ENCODE data around the gene ATP6V1C2. TPM values are rescaled to one million over a fixed set of nuclear protein-coding genes. Genes with fewer than 3 reads are reported as not detected.

The ATP6V1C2 gene
- total and polyA plus RNA-seq, 2 of the 4 experiments (the other 2 are of a cell fraction) = not detected

GRCh38 chr2:10780491-10780820 is 59.0 kb downstream of the ATP6V1C2 start:
- dilution Hi-C loops (cut with HindIII; ENCODE audit: low sequenced_read_pairs, unreplicated experiment) = no loop called here

More at GRCh38 chr2:10780491-10780820, 59.0 kb downstream of the ATP6V1C2 start:
- Histone ChIP-seq H2AFZ (replicated peaks; ENCODE audit: low read length, poor library complexity) (no peak overlapping the region), H3K9me1 (ENCODE audit: insufficient read depth, low read length) (peaks cover 4% of the 10 kb centered on the region; the same call in 1 of the 2 replicates), H3K18ac (ENCODE audit: low read depth, low read length) (no peak overlapping the region), H4K20me1 (ENCODE audit: insufficient read depth, low read length) (peaks cover 6% of the 10 kb centered on the region), H3K36me3 (ENCODE audit: control insufficient read depth, insufficient read depth, low read length) (peaks cover 32% of the 10 kb centered on the region), H3K79me1 (ENCODE audit: low read depth in 1 of 2, low read length in 2 of 2) (peaks cover 5 to 15% of the 10 kb centered on the region in 2 experiments), H3K4me3 (ENCODE audit: insufficient read depth, low read depth, low read length) (no peak overlapping the region), H2BK20ac (ENCODE audit: low read depth, low read length) (no peak overlapping the region), H2BK15ac (ENCODE audit: low read depth, low read length) (no peak overlapping the region), H3K4ac (ENCODE audit: low read depth, low read length) (no peak overlapping the region), H3K56ac (ENCODE audit: extremely low read depth, insufficient read depth, low read length) (no peak overlapping the region), H3K27ac (ENCODE audit: insufficient read depth, low read length) (no peak overlapping the region), H2BK5ac (ENCODE audit: low read depth, low read length, poor library complexity, severe bottlenecking) (no peak overlapping the region), H3K27me3 (ENCODE audit: control insufficient read depth, insufficient read depth, low read length) (no peaks in the 10 kb centered on the region), H4K5ac (ENCODE audit: low read depth, low read length) (no peak overlapping the region), H3K9me3 (ENCODE audit: control insufficient read depth, insufficient read depth, low read length) (no peaks in the 10 kb centered on the region), H2BK120ac (ENCODE audit: low read depth, low read length) (no peak overlapping the region), H3K9ac (ENCODE audit: low read depth, low read length) (no peak overlapping the region), H4K8ac (ENCODE audit: low read depth in 2 of 2, low read length in 2 of 2) (no peak overlapping the region), H4K91ac (ENCODE audit: insufficient read depth, low read depth, low read length) (no peak overlapping the region), H2AK9ac (replicated peaks; ENCODE audit: low read depth, low read length, poor library complexity) (peak overlapping the region; percentile 16), H3K4me2 (ENCODE audit: low read depth, low read length) (no peak overlapping the region), H3K14ac (replicated peaks; ENCODE audit: low read depth, low read length) (no peak overlapping the region), H3K23ac (ENCODE audit: low read depth, low read length) (no peak overlapping the region), H2AK5ac (ENCODE audit: low read depth, low read length) (no peak overlapping the region), H3K4me1 (ENCODE audit: control insufficient read depth, insufficient read depth, low read length) (peaks cover 2% of the 10 kb centered on the region; the same call in 1 of the 2 replicates)
- in situ Hi-C loops (cut with MboI; ENCODE audit: low sequenced_read_pairs) (no loop called here), intact Hi-C loops (cut with micrococcal nuclease) (no loop called here)
- 95% methylated on average over 4 of the region's 11 CpGs; no CpG with 5 or more reads in 1 of the 2 experiments for WGBS, 2 experiments (ENCODE audit: extremely low coverage in 2 of 2, insufficient read length in 1 of 2)
- ATAC-seq (ENCODE audit: low read depth) = no peak
- TF ChIP-seq POLR2A (IDR thresholded peaks at IDR 0.05; ENCODE audit: low read depth, low read length) (no peak), ELK1 (IDR thresholded peaks at IDR 0.05; ENCODE audit: borderline replicate concordance, low read depth, low read length) (no peak), RFX5 (IDR thresholded peaks at IDR 0.05; ENCODE audit: low read depth, low read length) (no peak), RCOR1 (IDR thresholded peaks at IDR 0.05; ENCODE audit: insufficient replicate concordance, low read length) (no peak), CHD1 (IDR thresholded peaks at IDR 0.05; ENCODE audit: low read depth, low read length) (no peak), FOS (IDR thresholded peaks at IDR 0.05; ENCODE audit: low read depth, low read length) (no peak), SMC3 (IDR thresholded peaks at IDR 0.05; ENCODE audit: low read depth, low read length) (no peak), CTCF (conservative IDR thresholded peaks at IDR 0.05; ENCODE audit: low read depth, low read length) (no peak), MAZ (IDR thresholded peaks at IDR 0.05; ENCODE audit: borderline replicate concordance, low read depth, low read length) (no peak)
- ChIA-PET CTCF (no interaction called here), POLR2A (ENCODE audit: unreplicated experiment) (no interaction called here)
- DNase-seq = no peak
- no TSS peak for BruUV-seq (replicated peaks)
